ENCODE results near the gene JMJD8.
"Not testable (repeated sequence)": the region's sequence is repeated elsewhere in the genome, so short reads cannot be mapped to it uniquely, and the experiment has no call there.

JMJD8 gene

GRCh38 chr16:698911-699671 lies 15.0 kb upstream of the JMJD8 start:
- no peak for DNase-seq
- in situ Hi-C loops (cut with HindIII; ENCODE audit: low pct_ligation_motif_present, low pct_unique_long_range_greater_than_20kb, low sequenced_read_pairs): no loop called here

- in situ Hi-C loops (cut with HindIII; ENCODE audit: low pct_ligation_motif_present, low pct_unique_long_range_greater_than_20kb, low sequenced_read_pairs): no loop called here
- peak; percentile 86 for DNase-seq
Observed at GRCh38 chr16:695355-696089, 11.4 kb upstream of the JMJD8 start.

- DNase-seq: no peak
- in situ Hi-C loops (cut with HindIII; ENCODE audit: low pct_ligation_motif_present, low pct_unique_long_range_greater_than_20kb, low sequenced_read_pairs): no loop called here
Observed at GRCh38 chr16:694863-695354, 10.8 kb upstream of the JMJD8 start.

- DNase-seq: no peak
Observed at GRCh38 chr16:694187-694862, 10.2 kb upstream of the JMJD8 start.

GRCh38 chr16:693766-694165 lies 9.6 kb upstream of the JMJD8 start:
- no peak for DNase-seq
- in situ Hi-C loops (cut with HindIII; ENCODE audit: low pct_ligation_motif_present, low pct_unique_long_range_greater_than_20kb, low sequenced_read_pairs): no loop called here

More at GRCh38 chr16:694187-694862, 10.2 kb upstream of the JMJD8 start:
- in situ Hi-C loops (cut with HindIII; ENCODE audit: low pct_ligation_motif_present, low pct_unique_long_range_greater_than_20kb, low sequenced_read_pairs): no loop called here

GRCh38 chr16:693364-693763 lies 9.2 kb upstream of the JMJD8 start:
- no peak for DNase-seq
- in situ Hi-C loops (cut with HindIII; ENCODE audit: low pct_ligation_motif_present, low pct_unique_long_range_greater_than_20kb, low sequenced_read_pairs): no loop called here

- in situ Hi-C loops (cut with HindIII; ENCODE audit: low pct_ligation_motif_present, low pct_unique_long_range_greater_than_20kb, low sequenced_read_pairs): no loop called here
- no peak for DNase-seq
Observed at GRCh38 chr16:692356-693108, 8.4 kb upstream of the JMJD8 start.

- DNase-seq: not testable (repeated sequence)
Observed at GRCh38 chr16:691242-691641, 7.1 kb upstream of the JMJD8 start.

GRCh38 chr16:689175-689897 lies 5.2 kb upstream of the JMJD8 start:
- in situ Hi-C loops (cut with HindIII; ENCODE audit: low pct_ligation_motif_present, low pct_unique_long_range_greater_than_20kb, low sequenced_read_pairs): no loop called here
- no peak for DNase-seq

More at GRCh38 chr16:691242-691641, 7.1 kb upstream of the JMJD8 start:
- in situ Hi-C loops (cut with HindIII; ENCODE audit: low pct_ligation_motif_present, low pct_unique_long_range_greater_than_20kb, low sequenced_read_pairs): not testable (repeated sequence)

- no peak for DNase-seq
- in situ Hi-C loops (cut with HindIII; ENCODE audit: low pct_ligation_motif_present, low pct_unique_long_range_greater_than_20kb, low sequenced_read_pairs): no loop called here
Observed at GRCh38 chr16:687499-687898, 3.4 kb upstream of the JMJD8 start.

- DNase-seq: no peak
- in situ Hi-C loops (cut with HindIII; ENCODE audit: low pct_ligation_motif_present, low pct_unique_long_range_greater_than_20kb, low sequenced_read_pairs): no loop called here
Observed at GRCh38 chr16:686459-687260, 2.5 kb upstream of the JMJD8 start.

GRCh38 chr16:685967-686366 lies 1.8 kb upstream of the JMJD8 start:
- in situ Hi-C loops (cut with HindIII; ENCODE audit: low pct_ligation_motif_present, low pct_unique_long_range_greater_than_20kb, low sequenced_read_pairs): no loop called here
- peak; percentile 70 for DNase-seq

- no peak for DNase-seq
- in situ Hi-C loops (cut with HindIII; ENCODE audit: low pct_ligation_motif_present, low pct_unique_long_range_greater_than_20kb, low sequenced_read_pairs): no loop called here
Observed at GRCh38 chr16:684961-685696, 995 bp upstream of the JMJD8 start.

GRCh38 chr16:683396-684070 lies 601 bp downstream of the JMJD8 start:
- DNase-seq: no peak
- in situ Hi-C loops (cut with HindIII; ENCODE audit: low pct_ligation_motif_present, low pct_unique_long_range_greater_than_20kb, low sequenced_read_pairs): no loop called here

GRCh38 chr16:682493-683395 lies 1.4 kb downstream of the JMJD8 start:
- DNase-seq: no peak
- in situ Hi-C loops (cut with HindIII; ENCODE audit: low pct_ligation_motif_present, low pct_unique_long_range_greater_than_20kb, low sequenced_read_pairs): no loop called here

Data from ACHN (cell line).